GM18861 (cell line): Measurements from ENCODE around the gene DPP10.
"Not testable (repeated sequence)": the region's sequence is repeated elsewhere in the genome, so short reads cannot be mapped to it uniquely, and the experiment has no call there.

Experiments used
- ATAC-seq: cut with Tn5 transposase; IDR thresholded peaks from one replicate; pipeline ENCODE4 v1.9.1; 2021; ENCODE audit not compliant: unreplicated experiment

The DPP10 gene

DNA sequence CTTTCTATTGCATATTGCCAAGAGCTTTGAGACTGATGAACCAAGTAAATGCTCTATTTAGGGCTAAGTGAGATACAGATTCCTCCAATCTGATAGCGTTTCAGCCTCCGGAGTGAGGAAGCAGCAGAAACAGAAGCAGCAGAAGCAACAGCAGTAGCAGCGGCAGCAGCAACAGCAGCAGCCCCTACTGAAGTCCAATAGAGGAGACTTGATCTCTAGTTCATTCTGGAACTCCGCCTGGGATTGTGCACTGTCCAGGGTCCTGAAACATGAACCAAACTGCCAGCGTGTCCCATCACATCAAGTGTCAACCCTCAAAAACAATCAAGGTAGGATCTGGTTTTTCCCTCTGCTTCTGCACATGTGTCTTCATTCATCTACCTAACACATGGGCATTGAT, at the start of gene DPP10:
Gene DPP10 (plus strand): TSS at position 132 of the 400 bp plus-strand sequence.
- ATAC-seq = no peak

DNA sequence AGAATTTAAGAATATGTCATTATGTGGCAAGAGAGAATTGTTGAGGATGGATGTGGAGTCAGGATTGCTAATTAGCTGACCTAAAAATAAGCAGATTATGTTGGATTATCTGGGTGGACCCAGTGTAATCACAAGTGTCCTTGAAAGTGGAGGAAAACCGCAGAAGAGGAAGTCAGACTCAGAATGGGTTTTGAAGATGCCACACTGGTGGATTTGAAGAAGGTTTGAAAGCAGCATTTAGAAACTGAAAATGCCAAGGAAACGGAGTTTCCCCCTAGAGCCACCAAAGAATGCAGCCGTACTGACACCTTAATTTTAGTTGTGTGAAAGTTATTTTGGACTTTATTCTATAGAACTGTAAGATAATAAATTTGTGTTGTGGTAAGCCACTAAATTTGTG, 41.6 kb upstream of the DPP10 start:
- ATAC-seq = no peak

DNA sequence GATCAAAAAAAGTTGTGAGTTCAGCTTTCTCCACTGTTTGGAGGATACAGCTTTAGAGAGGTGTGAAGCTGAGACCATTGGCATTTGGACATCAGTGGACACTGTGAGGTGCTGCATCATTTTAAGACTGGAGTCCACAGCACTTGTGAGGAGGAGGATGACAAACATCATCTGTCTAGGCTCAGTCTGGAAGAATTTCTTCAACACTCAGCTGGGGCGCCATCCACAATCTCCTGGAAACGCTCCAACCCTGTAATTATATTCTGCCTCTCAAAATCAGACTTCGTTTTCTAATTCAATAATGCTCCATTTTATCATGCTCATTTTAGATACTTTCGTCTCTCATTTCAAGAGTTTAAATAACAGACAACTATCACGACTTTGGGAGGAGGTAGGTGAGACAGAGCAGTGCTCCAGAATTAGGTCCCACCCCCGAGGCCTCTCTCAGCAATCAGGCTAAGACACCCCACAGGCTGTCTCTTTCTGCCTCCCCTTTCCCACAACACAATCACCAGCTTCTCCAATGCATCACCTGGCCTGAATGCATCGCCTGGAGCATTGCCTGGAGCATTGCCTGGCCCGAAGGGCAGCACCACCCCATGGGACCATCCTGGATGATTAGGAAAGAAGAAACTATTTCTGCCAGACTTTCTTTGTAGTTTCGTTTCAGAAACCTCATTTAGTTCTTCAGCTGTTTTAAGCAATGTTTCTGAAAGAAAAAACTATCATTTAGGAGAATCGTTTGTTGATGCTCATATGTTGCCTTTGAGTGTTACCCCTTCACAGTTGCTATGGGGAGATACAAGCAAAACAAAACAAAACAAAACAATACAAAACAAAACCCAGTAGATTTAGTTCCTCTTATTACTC, 37.0 kb upstream of the DPP10 start:
- no peak for ATAC-seq

DNA sequence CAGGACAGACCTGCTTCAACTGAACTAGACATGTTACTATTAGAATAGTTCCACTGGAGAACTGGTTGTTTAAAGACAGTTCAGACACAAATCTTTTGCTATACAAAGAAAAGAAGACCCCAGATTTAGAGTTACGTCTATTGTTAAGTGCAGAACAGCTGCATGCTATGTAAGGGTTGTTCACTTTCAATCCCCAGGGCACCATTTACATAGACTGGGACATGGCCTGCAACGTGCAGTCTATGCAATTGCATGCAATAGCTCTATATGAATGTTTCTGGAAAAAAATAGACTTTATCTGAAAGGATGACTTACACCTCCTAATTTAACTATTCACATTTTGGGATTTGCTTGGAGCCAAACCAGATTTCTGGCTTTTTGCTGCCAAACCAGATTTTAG, 36.1 kb upstream of the DPP10 start:
- ATAC-seq = no peak

DNA sequence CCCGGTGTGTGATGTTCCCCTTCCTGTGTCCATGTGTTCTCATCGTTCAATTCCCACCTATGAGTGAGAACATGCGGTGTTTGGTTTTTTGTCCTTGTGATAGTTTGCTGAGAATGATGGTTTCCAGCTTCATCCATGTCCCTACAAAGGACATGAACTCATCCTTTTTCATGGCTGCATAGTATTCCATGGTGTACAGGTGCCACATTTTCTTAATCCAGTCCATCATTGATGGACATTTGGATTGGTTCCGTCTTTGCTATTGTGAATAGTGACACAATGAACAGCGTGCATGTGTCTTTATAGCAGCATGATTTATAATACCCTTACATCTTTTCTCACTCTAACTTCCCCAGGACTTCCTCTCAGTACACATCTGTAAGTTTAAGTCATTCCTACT, 35.1 kb upstream of the DPP10 start:
- ATAC-seq = not testable (repeated sequence)

DNA sequence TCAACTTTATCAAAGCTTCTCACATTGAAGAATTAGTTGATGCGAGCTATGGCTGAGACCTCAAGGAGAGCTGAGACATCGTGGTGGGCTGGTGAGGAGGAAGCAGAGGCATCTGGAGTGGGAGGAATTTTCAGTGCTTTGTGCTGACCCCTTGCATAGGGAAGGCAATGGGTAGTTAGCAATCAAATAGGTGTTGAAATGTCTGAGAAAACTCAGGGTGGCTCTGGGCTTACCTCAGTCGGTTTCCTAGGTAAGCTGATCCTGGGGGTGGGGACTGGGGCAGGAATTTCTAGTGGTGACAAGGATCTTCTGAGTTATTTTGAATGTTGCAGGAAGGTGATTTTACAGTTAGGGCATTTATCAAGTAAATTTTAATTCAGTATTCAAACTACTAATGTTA, 20.7 kb upstream of the DPP10 start:
- ATAC-seq = no peak

DNA sequence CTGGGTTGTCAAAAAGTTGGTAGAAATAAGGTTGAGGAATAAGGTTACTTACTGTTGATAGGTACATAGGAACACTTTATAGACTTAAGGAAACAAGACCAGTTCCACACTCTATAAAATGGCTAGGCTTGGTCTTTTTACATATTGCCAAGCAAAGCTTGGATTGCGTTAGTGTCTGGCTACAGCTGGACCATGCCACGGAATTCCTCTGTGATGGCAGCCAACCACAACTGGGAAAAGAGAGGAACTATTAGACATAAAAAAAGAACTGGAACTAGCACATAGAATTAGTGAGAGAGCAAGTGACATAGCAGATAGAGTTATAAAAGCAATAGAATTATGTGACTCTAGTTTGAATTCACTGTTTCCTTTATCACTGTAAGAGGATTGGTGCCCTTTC, 17.7 kb upstream of the DPP10 start:
- no peak for ATAC-seq

DNA sequence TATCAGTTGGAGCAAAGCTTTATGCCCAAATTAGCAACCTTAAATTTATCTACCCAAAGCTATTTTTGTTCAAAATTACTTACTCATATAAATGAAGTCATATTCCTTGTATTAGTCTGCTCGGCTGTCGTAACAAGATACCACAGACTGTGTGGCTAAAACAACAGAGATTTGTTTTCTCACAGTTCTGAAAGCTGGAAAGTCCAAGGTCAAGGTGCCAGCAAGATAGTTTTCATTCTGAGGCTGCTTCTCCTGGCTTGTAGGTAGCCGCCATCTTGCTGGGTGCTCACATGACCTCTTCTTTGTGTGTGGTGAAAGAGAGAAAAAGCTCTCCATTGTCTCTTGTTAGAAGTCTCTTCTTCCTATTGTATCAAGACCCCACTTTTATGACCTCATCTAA, 15.7 kb upstream of the DPP10 start:
- no peak for ATAC-seq

DNA sequence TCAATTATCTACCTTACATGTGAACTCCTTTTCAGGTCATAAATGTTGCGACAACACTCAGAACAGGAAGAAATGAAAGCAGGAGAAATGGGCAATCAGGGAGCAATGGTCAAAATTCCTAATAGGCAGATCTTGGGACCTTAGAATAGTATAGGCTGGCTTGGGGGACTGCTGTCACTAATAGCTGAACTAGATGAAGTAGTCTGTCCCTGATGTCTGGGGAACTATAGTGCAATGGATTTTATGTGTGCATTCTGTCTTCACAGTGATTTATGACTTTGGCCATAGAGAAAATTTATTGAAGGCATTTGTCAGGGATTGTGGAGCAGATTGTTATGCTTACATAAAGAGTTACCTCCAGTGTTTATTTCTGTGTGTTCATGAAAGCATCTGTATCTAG, 6.1 kb upstream of the DPP10 start:
- no peak for ATAC-seq

DNA sequence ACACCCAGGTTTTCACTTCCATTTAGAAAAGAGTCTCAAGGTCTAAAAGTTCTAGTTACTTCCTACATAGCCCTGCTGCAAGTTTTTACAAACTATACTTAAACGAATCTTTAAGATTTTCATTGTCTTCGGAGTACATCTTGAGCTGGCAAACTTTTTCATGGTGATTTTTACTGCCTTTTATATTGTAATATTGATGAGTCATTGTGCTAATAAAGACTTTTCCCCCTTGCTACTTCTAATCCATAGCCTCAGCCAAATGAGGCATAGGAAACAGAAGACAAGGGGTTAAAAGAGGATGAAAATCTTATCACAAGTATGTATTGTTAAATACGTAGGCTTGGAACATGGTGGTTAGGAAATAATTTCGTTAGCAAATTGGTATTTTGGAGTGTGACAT, 4.1 kb downstream of the DPP10 start:
- ATAC-seq = no peak

DNA sequence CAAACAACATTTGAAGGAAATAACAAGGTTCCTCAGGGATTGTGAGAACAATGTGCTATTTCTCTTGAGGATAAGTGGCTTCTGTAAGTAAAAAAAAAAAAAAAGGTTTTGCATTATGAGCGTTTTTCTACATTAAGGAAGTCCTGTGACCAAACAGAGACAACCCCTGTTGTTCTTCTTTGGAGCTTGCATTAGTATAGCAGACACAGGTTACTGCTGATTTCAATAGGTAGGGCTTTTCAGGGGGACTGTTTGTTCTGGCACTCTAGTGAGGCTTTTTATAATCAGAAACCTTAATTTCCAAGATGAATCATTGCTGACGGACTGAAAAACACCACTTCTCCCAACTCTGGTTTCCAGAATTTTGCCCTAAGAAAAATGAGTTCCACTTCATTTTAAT, 8.2 kb downstream of the DPP10 start:
- ATAC-seq = no peak

DNA sequence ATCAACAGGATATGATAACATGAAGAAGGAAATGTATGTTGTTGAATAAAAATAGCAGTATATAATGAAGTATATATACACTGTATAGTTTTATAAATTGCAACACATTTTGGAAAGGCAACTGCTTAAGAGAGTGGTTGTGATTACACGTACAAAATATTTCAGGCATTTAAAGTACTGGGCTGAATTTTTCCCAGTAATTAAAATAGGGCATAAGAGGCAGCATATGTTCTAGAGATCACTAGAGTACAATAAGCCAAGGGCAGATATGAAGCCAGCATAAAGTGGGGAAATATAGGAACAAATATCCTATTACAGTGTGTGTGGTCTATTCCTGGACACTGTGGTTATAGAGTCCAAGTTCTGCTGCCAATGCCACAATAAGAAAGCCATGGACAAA, 14.1 kb downstream of the DPP10 start:
- no peak for ATAC-seq

DNA sequence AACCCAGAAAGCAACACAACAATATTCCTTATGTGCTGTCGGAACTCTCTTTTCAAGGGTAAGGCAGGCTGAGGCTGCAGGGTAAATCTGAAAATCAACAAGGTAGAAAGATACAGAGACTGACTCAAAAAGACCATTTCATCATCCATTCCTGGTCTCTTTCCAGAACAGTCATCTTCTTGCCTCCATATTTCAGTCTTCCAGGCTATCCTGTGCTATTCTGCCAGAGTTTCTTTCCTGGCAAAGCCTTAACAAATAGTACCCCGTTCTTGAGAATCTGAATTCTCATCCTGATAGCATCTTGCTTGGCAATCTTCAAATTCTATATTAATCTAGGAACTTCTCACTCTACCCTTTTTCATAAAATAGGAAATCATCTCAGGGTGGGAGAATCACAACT, 15.5 kb downstream of the DPP10 start:
- no peak for ATAC-seq

DNA sequence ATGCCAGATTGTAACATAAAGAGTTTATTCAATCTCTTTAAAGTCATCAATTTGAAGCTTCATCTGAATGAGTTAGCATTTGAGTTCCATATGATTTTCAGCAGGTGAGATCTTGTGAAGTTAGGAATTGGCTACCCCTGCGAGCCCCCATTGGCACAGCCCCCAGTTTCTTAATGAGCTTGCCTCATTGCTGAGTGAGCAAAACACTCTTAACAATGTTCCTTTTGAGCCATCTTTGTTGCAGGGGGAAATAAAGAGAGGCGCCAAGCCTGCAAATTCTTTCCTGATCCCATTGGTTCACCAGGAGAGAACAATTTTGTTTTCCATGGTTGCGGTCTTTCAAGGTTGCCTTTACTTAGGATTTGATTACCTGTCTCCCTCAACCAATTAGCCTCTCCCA, 18.7 kb downstream of the DPP10 start:
- ATAC-seq = no peak

DNA sequence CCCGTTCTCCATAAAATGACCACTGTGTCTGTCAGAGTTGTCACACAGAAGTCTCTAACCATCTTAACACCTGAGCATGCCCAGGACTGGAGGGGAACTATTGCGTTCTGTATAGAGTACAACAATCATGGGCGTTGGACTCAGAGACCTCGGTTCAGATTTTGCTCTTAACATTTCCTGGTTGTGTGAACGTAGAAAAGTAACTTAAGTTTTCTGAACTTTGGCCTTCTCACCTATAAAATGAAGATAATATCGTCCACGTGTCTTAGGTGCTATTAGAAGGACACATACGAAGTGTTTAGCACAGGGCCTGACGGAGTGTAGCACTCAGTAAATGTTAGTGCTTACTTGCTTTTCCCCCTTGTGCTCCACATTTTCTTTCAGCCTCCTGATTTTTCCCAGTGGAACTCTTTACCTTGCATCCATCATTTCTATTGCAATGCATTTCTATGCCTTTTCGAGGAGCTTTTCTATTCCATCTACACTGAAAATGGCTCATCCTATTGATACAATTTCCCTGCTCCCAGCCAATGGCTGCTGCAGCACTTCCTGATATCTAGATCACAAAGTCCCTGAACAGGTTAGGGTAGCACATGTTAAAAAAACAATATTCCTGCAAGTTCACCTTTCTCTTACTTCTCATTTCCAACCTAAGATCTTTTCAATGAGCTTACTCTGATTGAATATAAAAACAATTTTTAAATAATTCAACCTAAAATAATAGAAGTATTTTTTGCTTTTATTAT, 22.7 kb downstream of the DPP10 start:
- no peak for ATAC-seq

DNA sequence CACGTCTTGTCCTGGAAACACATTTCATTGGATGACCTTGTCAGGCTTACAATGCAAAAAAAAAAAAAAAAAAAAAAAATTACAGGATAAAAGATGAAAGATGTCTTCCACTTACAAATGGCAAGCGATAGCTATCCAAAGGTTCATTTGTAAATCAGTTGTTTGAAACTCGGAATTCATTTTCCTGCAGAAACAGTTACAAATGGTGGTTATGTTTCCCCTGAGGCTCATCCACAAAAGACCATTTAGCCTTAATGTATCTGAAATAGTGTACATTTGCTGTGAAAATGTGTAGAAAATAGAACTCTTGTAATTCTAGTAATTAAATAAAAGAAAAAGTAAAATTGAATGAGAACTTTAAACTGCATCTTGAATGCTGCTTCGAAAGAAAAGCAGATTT, 25.9 kb downstream of the DPP10 start:
- ATAC-seq = no peak

DNA sequence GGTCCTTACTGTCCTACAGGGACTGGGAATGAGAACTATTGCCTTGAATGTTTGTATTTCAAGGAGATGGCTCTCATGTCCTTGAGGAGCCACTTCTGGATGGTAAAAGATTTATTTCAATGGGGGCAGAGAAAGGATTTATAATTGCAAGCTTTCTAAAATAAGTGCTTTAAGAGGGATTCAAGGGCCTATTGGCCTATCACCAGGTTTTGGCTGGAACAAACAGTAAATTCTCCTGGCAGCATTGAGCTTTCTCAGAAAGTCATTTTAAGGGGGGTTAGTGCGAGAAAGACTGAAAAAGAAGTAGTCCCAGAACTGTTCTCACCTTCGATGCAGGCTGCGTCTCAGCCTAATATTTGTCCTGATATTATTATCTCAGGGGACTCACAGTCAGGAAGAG, 29.8 kb downstream of the DPP10 start:
- ATAC-seq = no peak

DNA sequence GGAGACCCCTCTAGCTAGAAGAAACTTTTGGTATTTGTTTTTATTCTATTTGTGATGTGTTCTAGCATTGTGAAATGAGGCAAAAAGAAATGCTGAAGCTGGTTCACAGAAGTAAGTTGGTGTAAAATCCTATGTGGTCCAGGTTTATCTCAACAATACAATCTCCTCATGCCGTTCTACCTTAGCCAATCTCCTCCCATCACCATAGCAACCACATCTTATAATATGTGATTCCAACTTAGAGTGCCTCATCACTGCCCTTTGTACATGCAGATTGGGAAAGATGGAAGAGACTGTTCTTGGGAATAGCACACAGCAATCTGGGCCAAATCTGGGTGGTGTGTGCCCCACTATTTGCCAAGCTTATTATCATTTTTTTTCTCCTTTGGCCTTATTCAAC, 30.3 kb downstream of the DPP10 start:
- no peak for ATAC-seq

DNA sequence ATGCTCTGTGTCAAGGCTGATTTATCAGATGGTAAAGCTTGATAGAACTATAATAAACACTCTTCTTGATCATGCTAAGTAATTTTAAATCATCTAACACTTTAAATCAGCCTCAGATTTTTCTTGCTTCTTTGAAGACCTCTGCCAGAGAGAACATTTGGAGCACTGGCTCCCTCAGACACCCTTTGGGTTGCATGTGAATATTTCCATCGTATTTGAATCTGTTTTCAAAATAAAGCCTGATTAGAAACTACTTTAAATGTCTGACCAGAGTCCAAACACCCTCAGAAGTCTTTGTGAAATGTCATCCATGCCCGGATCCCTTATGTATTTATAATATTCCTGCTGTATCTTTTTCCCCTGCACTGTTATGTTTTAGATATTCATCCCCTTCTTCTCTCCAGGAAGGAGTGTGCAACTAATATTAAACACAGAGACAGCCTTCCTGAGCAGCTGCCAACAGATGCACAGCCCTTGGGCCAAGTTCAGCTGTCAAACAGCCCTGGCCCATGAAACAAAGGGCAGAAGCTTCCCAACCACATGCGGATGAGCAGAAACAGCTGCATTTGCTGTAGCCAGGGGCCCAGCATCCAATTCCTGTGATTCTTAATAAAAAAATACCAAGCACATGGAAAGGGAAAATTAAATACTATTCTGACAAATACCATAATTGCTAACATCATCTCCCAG, 46.5 kb downstream of the DPP10 start:
- ATAC-seq = no peak

DNA sequence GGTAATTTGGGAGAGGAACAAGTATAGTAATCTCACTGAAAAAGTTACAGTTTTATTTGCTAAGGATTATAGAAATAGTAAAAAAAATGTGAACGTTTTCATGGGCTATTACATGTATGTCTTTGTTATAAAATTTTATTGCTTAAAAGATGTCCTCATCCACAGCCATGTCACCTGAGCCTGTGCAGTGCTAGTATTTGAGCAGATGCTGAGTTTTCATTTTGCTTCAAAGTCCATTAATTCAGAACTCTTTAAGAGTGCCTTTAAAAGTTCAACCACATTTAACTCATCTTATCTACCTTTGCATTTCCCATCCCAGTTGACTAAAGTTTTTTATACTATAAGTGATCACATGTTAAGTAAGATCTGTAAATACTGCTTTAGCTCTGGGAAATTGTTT, 52.6 kb downstream of the DPP10 start:
- no peak for ATAC-seq

DNA sequence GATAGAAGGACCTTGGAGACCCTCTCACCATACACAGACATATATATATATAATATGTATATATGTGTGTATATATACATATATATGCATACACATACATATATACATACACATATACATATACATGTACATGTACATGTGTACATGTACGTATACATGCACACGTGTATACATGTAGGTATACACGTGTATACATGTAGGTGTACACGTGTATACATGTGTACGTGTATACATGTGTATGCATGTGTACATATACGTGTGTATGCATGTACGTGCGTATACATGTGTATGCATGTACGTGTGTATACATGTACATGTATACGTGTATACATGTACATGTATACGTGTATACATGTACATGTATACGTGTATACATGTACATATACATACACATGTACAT, 54.5 kb downstream of the DPP10 start:
- ATAC-seq = no peak

DNA sequence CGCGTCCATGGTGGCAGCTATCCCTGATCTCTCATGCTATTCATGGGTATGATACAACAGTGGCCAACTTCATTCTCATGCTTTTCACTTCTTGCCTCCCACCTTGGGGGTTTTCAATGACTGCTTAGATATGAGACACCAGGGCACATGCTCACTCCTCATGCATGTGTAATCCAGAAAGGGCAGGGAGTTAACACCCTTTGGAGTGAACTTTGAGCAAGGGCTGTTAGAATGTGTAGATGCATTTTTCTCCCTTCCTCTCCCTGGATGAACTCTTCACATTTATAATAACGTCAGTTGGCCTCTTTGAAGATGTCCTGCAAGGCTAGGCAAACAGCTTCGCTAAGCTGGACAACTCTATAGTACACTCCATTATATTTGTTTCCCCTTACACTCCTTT, 56.7 kb downstream of the DPP10 start:
- no peak for ATAC-seq
